GM13977 (cell line): ENCODE measurements around the gene KLK8.

Source experiments
- DNase-seq: peaks from one replicate; pipeline ENCODE4 v3.0.0; 2012; ENCODE audit warnings: low spot score
- CTCF ChIP-seq: IDR thresholded peaks from 2 replicates; pipeline ENCODE4 v1.5.1; 2012; ENCODE audit warnings: mild to moderate bottlenecking, control low read depth; ENCODE audit not compliant: insufficient read depth; ENCODE audit errors: extremely low read depth, missing control alignments
- in situ Hi-C: fragments of 300-500 bp; cut with MboI; formaldehyde crosslinking; loops from one replicate; pipeline ENCODE4 v1.12.0; 2022; ENCODE audit warnings: low sequenced_read_pairs, low pct_unique_long_range_greater_than_20kb, mixed read lengths, inconsistent platforms; ENCODE audit not compliant: unreplicated experiment

The KLK8 gene

GRCh38 chr19:50982186-50982585 is 19.2 kb downstream of the KLK8 start:
- TF ChIP-seq CTCF, result no peak
- in situ Hi-C loops, result no loop called here
- no peak for DNase-seq

GRCh38 chr19:50981587-50982146 is 19.7 kb downstream of the KLK8 start:
- no peak for TF ChIP-seq CTCF
- no peak for DNase-seq
- in situ Hi-C loops, result no loop called here

GRCh38 chr19:50980208-50980607 is 21.2 kb downstream of the KLK8 start:
- in situ Hi-C loops, result no loop called here
- DNase-seq, result no peak
- TF ChIP-seq CTCF, result no peak

- in situ Hi-C loops, result no loop called here
- TF ChIP-seq CTCF, result no peak
- DNase-seq, result no peak
Measured at GRCh38 chr19:50979758-50980157, 21.6 kb downstream of the KLK8 start.

- in situ Hi-C loops, result no loop called here
- DNase-seq, result no peak
- TF ChIP-seq CTCF, result no peak
Measured at GRCh38 chr19:50978772-50979390, 22.5 kb downstream of the KLK8 start.

GRCh38 chr19:50977626-50978025 is 23.8 kb downstream of the KLK8 start:
- in situ Hi-C loops, result no loop called here
- DNase-seq, result no peak
- TF ChIP-seq CTCF, result no peak
